HTERT RPE-1 (cell line): Measurements from ENCODE around the gene LONP1.

Experiments
- in situ Hi-C: fragments of 300-500 bp; cut with MboI; formaldehyde crosslinking; loops from 4 replicates; pipeline ENCODE4 v1.14.3; 2020; ENCODE audit warnings: low sequenced_read_pairs

The LONP1 gene

DNA sequence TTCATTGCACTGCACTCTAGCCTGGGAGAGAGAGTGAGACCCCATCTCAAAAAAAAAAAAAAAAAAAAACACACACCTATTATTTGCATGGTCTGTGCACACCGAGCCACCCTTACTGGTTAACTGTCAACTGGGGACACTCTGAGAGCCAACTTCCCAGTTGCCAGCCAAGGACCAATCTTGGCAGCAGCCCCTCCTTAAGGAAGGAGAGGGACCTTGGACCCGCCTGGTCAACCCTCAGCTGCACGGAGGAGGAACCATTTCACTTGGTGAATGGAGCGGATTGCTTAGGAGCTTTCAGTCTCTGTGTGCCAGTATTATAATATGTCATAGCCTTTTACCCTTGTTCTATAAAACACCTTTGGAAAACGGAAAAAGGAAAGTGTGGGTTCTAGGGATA lies 64.5 kb downstream of the LONP1 start:
- in situ Hi-C loops = no loop called here

DNA sequence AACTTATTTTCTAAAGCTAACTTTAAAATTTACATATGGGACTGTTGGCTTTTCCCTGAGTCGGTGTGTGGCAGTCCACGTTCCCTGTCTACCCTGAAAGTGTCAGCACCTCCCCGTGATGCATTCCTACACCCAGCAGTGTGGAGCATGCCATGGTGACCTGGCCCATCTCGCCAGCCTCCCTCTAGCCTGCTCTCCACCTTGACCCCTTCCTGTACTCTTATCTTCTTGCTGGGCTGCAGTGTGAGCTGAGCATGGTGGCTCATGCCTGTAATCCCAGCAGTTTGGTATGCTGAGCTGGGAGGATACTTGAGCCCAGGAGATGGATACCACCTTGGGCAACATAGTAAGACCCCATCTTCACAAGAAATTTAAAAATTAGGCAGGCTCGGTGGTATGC lies 65.0 kb downstream of the LONP1 start:
- in situ Hi-C loops = no loop called here

DNA sequence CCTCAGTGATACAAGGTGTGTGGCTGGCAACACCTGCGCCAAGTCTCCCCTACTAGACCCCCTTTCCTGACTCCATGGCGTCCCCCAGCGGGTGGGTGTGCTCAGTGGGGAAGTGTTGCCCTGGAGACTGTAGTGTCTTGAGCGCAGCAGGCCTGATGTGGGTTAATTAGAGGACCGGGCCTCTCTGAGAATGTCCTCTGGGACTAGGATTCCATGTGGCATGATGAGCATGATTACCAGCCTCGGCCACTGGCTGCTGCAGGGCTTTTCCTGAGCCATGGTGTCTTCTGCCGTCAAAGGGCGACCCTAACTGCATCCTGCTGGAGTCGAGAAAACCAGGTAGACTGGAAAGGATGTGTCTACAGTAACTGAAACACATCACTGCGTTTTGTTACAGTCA lies 67.7 kb downstream of the LONP1 start:
- in situ Hi-C loops = no loop called here

DNA sequence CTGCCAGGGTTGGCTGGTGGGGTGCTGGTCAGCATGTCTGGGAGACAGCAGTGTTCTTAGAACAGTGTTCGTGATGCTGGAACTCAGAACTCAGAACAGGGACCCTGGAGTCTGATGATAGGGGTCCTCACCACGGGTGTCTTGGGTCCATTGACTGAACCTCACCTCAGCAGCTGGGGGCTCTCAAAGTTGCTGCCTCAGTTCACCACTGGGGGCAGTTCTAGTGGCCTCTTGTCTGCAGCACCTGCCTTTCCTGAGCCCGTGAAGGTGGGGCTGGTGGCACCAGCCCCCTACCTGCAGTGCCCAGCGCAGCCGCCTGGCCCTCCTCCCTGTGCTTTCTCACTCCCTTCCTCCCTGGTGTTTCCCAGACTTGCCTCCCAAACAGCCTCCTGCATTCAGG lies 68.6 kb downstream of the LONP1 start:
- in situ Hi-C loops = no loop called here

DNA sequence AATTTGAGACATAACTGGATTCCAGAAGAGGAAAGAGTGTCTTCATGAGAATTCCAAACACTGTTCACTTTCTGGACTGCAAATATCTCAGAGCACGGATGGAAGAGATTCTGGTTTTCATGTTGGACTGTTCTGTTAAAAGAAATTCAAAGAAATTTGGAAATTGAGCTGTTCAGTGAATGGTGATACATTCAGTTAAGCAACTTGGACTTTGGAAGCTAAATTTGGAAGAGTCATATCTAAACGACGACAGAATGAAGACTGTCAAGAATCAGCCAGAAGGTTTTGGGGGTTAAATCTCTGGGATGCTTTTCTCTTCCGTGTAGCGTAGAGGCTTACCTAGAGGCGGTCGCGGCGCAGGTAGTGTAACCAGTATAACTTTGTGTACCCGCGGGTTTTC lies 71.5 kb downstream of the LONP1 start:
- in situ Hi-C loops = no loop called here

DNA sequence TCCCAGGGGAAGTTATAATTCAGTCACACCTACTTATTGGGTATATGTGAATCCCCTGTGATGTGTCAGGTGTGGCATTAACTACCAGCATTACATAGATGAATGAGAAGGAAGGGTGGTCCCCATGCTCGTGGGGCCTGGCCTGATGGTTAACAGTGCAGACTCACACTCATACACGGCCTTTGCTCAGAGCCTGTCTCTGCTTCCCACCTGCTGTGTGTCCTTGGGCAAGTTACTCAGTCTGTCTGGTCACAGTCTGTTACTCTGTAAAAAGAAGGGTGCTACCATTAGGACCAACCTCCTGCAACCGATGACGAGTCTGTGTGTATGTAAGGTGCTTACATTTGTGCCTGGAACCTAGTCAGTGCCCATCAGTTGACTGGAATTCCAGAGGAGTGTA lies 73.2 kb downstream of the LONP1 start:
- in situ Hi-C loops = no loop called here

DNA sequence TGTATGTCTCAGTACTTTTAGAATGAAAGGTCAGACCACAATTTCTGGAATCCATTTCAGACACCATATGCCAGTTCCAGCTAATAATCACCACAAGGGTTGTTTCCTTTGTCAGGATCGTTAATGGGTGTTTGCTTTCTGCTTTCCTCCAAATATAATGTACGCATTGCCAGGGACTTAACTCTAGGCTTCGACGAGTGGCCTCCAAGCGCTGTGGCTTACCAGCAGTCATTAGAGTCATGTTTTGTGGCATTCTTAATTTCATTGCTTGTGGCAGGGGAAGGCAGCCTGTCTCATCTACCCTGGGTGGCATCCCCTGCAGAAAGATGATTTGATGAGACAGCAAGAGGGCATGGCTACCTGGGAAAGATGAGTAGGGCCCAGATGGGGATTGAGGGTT lies 74.5 kb downstream of the LONP1 start:
- in situ Hi-C loops = no loop called here

DNA sequence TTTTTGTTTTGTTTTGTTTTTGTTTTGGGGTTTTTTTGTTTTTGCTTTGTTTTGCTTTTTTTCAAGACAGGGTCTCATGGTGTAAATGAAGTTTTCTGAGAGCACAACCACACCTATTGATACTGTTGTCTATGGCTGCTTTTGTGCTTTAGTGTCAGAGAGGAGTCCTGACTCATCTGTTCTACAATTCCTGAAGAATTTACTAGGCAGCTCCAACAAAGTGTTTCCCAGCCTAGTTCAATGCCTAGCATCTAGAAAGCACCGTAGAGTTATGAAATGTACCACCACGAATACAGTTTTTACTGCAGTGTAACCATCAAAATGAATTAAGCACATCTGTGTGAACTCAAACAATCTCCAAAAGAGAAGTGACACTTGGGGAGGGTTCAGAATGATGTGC lies 75.9 kb downstream of the LONP1 start:
- in situ Hi-C loops = no loop called here

DNA sequence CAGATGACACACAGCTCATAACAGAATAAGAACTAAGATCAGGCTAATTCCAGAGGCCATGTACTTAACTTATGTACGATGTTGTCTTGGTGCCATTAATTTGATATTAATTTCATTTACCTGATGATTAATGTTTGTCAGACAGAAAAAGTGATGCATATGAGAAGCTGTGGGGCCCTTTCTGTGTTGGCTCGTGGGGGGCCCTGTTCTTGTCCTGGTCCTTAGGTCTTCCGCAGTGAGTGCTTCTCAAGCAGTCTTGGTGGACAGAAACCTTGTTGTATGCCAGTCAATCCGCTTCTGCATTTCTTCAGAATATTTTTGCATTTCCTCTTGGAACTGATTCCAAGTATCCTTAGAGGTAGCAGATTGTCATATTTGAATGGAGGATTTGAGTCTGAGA lies 76.9 kb downstream of the LONP1 start:
- in situ Hi-C loops = no loop called here

DNA sequence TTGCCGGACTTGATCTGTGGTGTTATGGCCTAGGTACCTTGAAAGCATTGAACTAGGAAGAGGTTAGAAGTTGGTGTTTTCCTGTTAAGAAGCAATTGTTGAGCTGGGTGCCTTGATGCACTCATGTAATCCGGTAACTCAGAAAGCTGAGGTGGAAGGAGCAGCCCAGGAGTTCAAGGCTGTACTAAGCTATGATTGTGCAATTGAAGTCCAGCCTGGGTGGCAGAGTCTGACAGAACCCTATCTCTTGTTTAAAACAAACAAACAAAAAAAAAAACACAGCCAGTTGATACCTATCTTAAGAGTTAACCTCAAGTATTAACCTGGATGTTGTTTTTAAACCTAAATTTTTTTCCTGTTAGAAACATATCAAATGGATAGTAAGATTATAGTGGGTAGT lies 77.7 kb downstream of the LONP1 start:
- in situ Hi-C loops = no loop called here
